WERI-Rb-1 (cell line): ENCODE data around the gene SPDYE2B.
A peak's percentile ranks its signal among the peaks of the same experiment; 100 is the strongest.
"Not testable (repeated sequence)": the region's sequence is repeated elsewhere in the genome, so short reads cannot be mapped to it uniquely, and the experiment has no call there.

Source experiments
- DNase-seq: peaks from one replicate; pipeline ENCODE4 v3.0.0-alpha.2; 2020
- H3K27ac ChIP-seq: fragments of 250-450 bp; sonication (Bioruptor Pico); 2 replicates; pipeline ENCODE4 v1.5.1; 2020; ENCODE audit warnings: mild to moderate bottlenecking, moderate library complexity
- H3K27me3 ChIP-seq: fragments of 250-450 bp; sonication (Bioruptor Pico); 2 replicates; pipeline ENCODE4 v1.5.1; 2021; ENCODE audit warnings: mild to moderate bottlenecking, low read depth, moderate library complexity; ENCODE audit not compliant: insufficient read depth, severe bottlenecking
- H3K36me3 ChIP-seq: fragments of 250-450 bp; sonication (Bioruptor Pico); 2 replicates; pipeline ENCODE4 v1.5.1; 2020; ENCODE audit warnings: mild to moderate bottlenecking, moderate library complexity
- H3K4me3 ChIP-seq: 2 replicates; pipeline ENCODE4 v1.5.1; 2011; ENCODE audit warnings: low read depth, mild to moderate bottlenecking, control low read depth, low read length
- H3K9me3 ChIP-seq: fragments of 250-450 bp; sonication (Bioruptor Pico); 2 replicates; pipeline ENCODE4 v1.5.1; 2021; ENCODE audit warnings: mild to moderate bottlenecking, moderate library complexity; ENCODE audit not compliant: severe bottlenecking
- CTCF ChIP-seq: IDR thresholded peaks from 2 replicates; pipeline ENCODE4 v1.5.1; 2011; ENCODE audit warnings: low read depth, mild to moderate bottlenecking, control low read depth, inconsistent platforms, low read length

Gene SPDYE2B

GRCh38 chr7:102671166-102671955 is 21.2 kb downstream of the SPDYE2B start, which contains the start of gene POLR2J2:
Gene POLR2J2 (minus strand): TSS chr7:102671663. CDS start chr7:102671601, 62 bp downstream.
- DNase-seq, result peak; percentile 94
- TF ChIP-seq CTCF, result 0 out of 2 replicates have a peak, but pooled peaks have one; percentile 6
- not testable (repeated sequence) for H3K27me3 ChIP-seq, H3K36me3 ChIP-seq, H3K27ac ChIP-seq, H3K9me3 ChIP-seq
- peak within 1 kb of the TSS; percentile 45 for H3K4me3 ChIP-seq

GRCh38 chr7:102671956-102672307 is 21.8 kb downstream of the SPDYE2B start:
- not testable (repeated sequence) for DNase-seq, H3K4me3 ChIP-seq, H3K9me3 ChIP-seq, H3K36me3 ChIP-seq, H3K27me3 ChIP-seq, H3K27ac ChIP-seq

- not testable (repeated sequence) for DNase-seq, H3K27ac ChIP-seq, H3K9me3 ChIP-seq, H3K4me3 ChIP-seq, H3K27me3 ChIP-seq, H3K36me3 ChIP-seq
Measured at GRCh38 chr7:102673447-102674067, 23.4 kb downstream of the SPDYE2B start.

- H3K27ac ChIP-seq, DNase-seq, H3K9me3 ChIP-seq, H3K4me3 ChIP-seq, H3K36me3 ChIP-seq, H3K27me3 ChIP-seq: not testable (repeated sequence)
Measured at GRCh38 chr7:102675545-102675944, 25.4 kb downstream of the SPDYE2B start.

GRCh38 chr7:102680780-102681179 is 30.7 kb downstream of the SPDYE2B start:
- H3K27me3 ChIP-seq, H3K9me3 ChIP-seq, DNase-seq, H3K27ac ChIP-seq, H3K4me3 ChIP-seq, H3K36me3 ChIP-seq: not testable (repeated sequence)

GRCh38 chr7:102682560-102682959 is 32.4 kb downstream of the SPDYE2B start:
- not testable (repeated sequence) for H3K4me3 ChIP-seq, H3K36me3 ChIP-seq, H3K27ac ChIP-seq, DNase-seq, H3K27me3 ChIP-seq, H3K9me3 ChIP-seq

- DNase-seq, H3K9me3 ChIP-seq, H3K36me3 ChIP-seq, H3K27me3 ChIP-seq, H3K4me3 ChIP-seq, H3K27ac ChIP-seq: not testable (repeated sequence)
Measured at GRCh38 chr7:102688299-102689036, 38.3 kb downstream of the SPDYE2B start.

GRCh38 chr7:102689436-102690282 is 39.5 kb downstream of the SPDYE2B start:
- H3K4me3 ChIP-seq, result not testable (repeated sequence)

GRCh38 chr7:102690602-102691001 is 40.5 kb downstream of the SPDYE2B start:
- not testable (repeated sequence) for H3K9me3 ChIP-seq, H3K4me3 ChIP-seq, DNase-seq, H3K27ac ChIP-seq, H3K36me3 ChIP-seq, H3K27me3 ChIP-seq

More at GRCh38 chr7:102689436-102690282, 39.5 kb downstream of the SPDYE2B start:
- DNase-seq, H3K36me3 ChIP-seq, H3K9me3 ChIP-seq, H3K27me3 ChIP-seq, H3K27ac ChIP-seq: not testable (repeated sequence)

GRCh38 chr7:102694008-102694407 is 43.9 kb downstream of the SPDYE2B start:
- H3K27ac ChIP-seq, H3K4me3 ChIP-seq, DNase-seq, H3K9me3 ChIP-seq, H3K27me3 ChIP-seq, H3K36me3 ChIP-seq: not testable (repeated sequence)

GRCh38 chr7:102695033-102695552 is 45.0 kb downstream of the SPDYE2B start:
- H3K27me3 ChIP-seq, H3K36me3 ChIP-seq, H3K27ac ChIP-seq, H3K9me3 ChIP-seq, DNase-seq, H3K4me3 ChIP-seq: not testable (repeated sequence)

GRCh38 chr7:102696009-102696408 is 45.9 kb downstream of the SPDYE2B start:
- not testable (repeated sequence) for DNase-seq, H3K4me3 ChIP-seq, H3K27me3 ChIP-seq, H3K36me3 ChIP-seq, H3K27ac ChIP-seq, H3K9me3 ChIP-seq
